ENCODE data around the gene MYH9.

GRCh38 chr22:36379593-36380361 lies 8.0 kb downstream of the MYH9 start:
- TF ChIP-seq CTCF (IDR thresholded peaks at IDR 0.05) = no peak
- TF ChIP-seq POLR2A (IDR thresholded peaks at IDR 0.05) = no peak

Measured in heart left ventricle (tissue), 13 donors.